Panc1 (cell line): Measurements from ENCODE around the gene C16orf90. TPM values are rescaled to one million over a fixed set of nuclear protein-coding genes. Genes with fewer than 3 reads are reported as not detected.

Experiments used
- ATAC-seq: fragments of 200-7000 bp; cut with Tn5 transposase; 2 replicates; pipeline ENCODE4 v1.9.1; 2020; ENCODE audit warnings: mild to moderate bottlenecking, moderate library complexity
- BruUV-seq: library from RNA; stranded (reverse); fragments of 400-500 nt; replicated peaks from 2 replicates; lab custom pipeline; 2021; lab: Mats Ljungman, UMichigan
- CTCF ChIA-PET: fragments of 300-600 bp; sonication (Branson Sonifier 250); formaldehyde crosslinking; loops from one replicate; lab custom pipeline; 2022; ENCODE audit warnings: antibody characterized with exemption; lab: Charles Lee
- POLR2A ChIA-PET: fragments of 300-600 bp; sonication (Branson Sonifier 250); formaldehyde crosslinking; loops from one replicate; lab custom pipeline; 2022; ENCODE audit warnings: antibody characterized with exemption; lab: Charles Lee
- DNase-seq: peaks from one replicate; pipeline ENCODE4 v3.0.0-alpha.2; 2010; ENCODE audit warnings: low read depth, low spot score
- H3K27ac ChIP-seq: 2 replicates; pipeline ENCODE4 v1.5.1; 2011; ENCODE audit warnings: mild to moderate bottlenecking, low read length, inconsistent platforms
- H3K27me3 ChIP-seq: fragments of 200-500 bp; sonication (Bioruptor generic); 2 replicates; pipeline ENCODE4 v1.6.0; 2014; ENCODE audit warnings: low read length, inconsistent platforms; ENCODE audit not compliant: control insufficient read depth, insufficient read depth
- H3K36me3 ChIP-seq: fragments of 200-500 bp; sonication (Bioruptor generic); 2 replicates; pipeline ENCODE4 v1.5.1; 2014; ENCODE audit warnings: inconsistent platforms, mild to moderate bottlenecking, low read length, moderate library complexity; ENCODE audit not compliant: control insufficient read depth, insufficient read depth
- H3K4me1 ChIP-seq: 2 replicates; pipeline ENCODE4 v1.5.1; 2011; ENCODE audit warnings: inconsistent platforms, mild to moderate bottlenecking, low read length, moderate library complexity; ENCODE audit not compliant: control insufficient read depth, insufficient read depth
- H3K4me3 ChIP-seq, 2 experiments: 2 replicates each; pipeline ENCODE4 v1.5.1; 2011 to 2012; ENCODE audit warnings: low read depth in 2 of 2, low read length in 2 of 2, mild to moderate bottlenecking in 2 of 2, inconsistent platforms in 1 of 2, moderate library complexity in 1 of 2
- H3K9me3 ChIP-seq: fragments of 200-500 bp; sonication (Bioruptor generic); 2 replicates; pipeline ENCODE4 v1.5.1; 2014; ENCODE audit warnings: low read depth, mild to moderate bottlenecking, inconsistent platforms, low read length, moderate library complexity; ENCODE audit not compliant: control insufficient read depth, insufficient read depth
- POLR2AphosphoS5 ChIP-seq: IDR thresholded peaks from 2 replicates; pipeline ENCODE4 v1.6.1; 2012; ENCODE audit warnings: mild to moderate bottlenecking, low read depth, low read length, moderate library complexity
- SIN3A ChIP-seq: IDR thresholded peaks from 2 replicates; pipeline ENCODE4 v1.6.1; 2012; ENCODE audit warnings: low read depth, mild to moderate bottlenecking, low read length, moderate library complexity, borderline replicate concordance; ENCODE audit not compliant: insufficient read depth
- TCF7L2 ChIP-seq: IDR thresholded peaks from 2 replicates; pipeline ENCODE4 v1.6.1; 2011; ENCODE audit warnings: mild to moderate bottlenecking, low read depth, low read length, inconsistent platforms
- in situ Hi-C: cut with HindIII; loops from 2 replicates; pipeline ENCODE4 v1.10.0; 2016; ENCODE audit warnings: low sequenced_read_pairs, low pct_unique_long_range_greater_than_20kb
- intact Hi-C: fragments of 100-400 bp; cut with micrococcal nuclease; formaldehyde crosslinking; loops from one replicate; pipeline ENCODE4 v1.10.0; 2022; ENCODE audit not compliant: unreplicated experiment
- total RNA-seq: library from RNA; stranded (reverse); gene quantifications from one replicate; pipeline ENCODE4 v1.2.1, GENCODE V29; 2021; ENCODE audit not compliant: unreplicated experiment
- TF ChIP-seq, protein P1 (sequence below), 2 experiments: IDR thresholded peaks; 2 replicates each; pipeline ENCODE4 v1.6.1; 2011 to 2012; ENCODE audit warnings: low read depth in 2 of 2, control low read depth in 1 of 2, low read length in 1 of 2, mild to moderate bottlenecking in 1 of 2, moderate library complexity in 1 of 2; ENCODE audit not compliant: insufficient read depth in 1 of 2
- TF ChIP-seq, protein P2 (sequence below): fragments of 450-650 bp; IDR thresholded peaks from 2 replicates; pipeline ENCODE4 v1.5.1; 2017; ENCODE audit warnings: mild to moderate bottlenecking

Gene C16orf90
- total RNA-seq, 1 experiment from 2014 or later, result not detected

DNA sequence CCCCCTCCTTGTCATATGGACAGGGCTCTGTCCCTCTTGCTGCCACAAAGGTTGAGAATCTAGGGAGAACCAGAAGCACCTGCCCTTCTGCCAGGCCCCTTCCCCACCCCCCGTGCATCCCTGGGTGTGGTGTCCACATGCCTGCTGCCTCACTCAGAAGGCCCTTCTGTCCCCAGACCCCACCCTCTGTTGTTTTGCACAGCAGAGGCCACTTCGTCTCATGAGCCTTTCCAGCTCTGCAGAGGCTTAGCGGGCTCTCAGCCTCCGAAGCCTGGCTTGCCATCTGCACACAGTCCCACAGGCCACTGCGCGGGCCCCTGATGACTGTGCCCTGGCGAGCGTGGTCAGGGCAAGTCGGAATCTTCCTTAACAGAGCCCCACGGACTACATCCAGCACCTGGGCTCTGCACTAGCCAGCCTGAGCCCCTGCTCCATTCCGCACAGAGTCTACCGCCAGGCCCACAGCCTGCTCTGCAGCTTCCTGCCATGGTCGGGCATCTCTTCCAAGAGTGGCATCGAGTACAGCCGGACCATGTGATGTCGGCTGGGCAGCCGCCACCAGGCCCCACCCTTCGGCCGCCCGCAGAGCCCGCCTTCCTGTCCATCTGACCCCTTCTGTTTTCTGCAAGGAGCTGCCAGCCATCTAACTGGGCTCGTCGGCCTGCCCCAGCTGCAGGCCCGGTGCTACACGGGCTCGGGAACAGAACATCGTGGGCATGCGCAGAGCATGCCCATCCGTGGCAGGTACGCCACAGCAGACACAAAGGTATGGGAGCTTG lies 10.8 kb downstream of the C16orf90 start:
- in situ Hi-C loops (no loop called here), intact Hi-C loops (no loop called here)
- H3K27me3 ChIP-seq, result no peaks in the 10 kb centered on the region
- H3K27ac ChIP-seq, result no peak overlapping the region
- no peaks in the 10 kb centered on the region for H3K4me1 ChIP-seq
- DNase-seq (no peak), ATAC-seq (no peak)
- CTCF ChIA-PET, result no interaction called here
- no TSS peak for BruUV-seq
- POLR2A ChIA-PET, result no interaction called here
- no peak overlapping the region for H3K4me3 ChIP-seq
- TF ChIP-seq, protein P1, sequence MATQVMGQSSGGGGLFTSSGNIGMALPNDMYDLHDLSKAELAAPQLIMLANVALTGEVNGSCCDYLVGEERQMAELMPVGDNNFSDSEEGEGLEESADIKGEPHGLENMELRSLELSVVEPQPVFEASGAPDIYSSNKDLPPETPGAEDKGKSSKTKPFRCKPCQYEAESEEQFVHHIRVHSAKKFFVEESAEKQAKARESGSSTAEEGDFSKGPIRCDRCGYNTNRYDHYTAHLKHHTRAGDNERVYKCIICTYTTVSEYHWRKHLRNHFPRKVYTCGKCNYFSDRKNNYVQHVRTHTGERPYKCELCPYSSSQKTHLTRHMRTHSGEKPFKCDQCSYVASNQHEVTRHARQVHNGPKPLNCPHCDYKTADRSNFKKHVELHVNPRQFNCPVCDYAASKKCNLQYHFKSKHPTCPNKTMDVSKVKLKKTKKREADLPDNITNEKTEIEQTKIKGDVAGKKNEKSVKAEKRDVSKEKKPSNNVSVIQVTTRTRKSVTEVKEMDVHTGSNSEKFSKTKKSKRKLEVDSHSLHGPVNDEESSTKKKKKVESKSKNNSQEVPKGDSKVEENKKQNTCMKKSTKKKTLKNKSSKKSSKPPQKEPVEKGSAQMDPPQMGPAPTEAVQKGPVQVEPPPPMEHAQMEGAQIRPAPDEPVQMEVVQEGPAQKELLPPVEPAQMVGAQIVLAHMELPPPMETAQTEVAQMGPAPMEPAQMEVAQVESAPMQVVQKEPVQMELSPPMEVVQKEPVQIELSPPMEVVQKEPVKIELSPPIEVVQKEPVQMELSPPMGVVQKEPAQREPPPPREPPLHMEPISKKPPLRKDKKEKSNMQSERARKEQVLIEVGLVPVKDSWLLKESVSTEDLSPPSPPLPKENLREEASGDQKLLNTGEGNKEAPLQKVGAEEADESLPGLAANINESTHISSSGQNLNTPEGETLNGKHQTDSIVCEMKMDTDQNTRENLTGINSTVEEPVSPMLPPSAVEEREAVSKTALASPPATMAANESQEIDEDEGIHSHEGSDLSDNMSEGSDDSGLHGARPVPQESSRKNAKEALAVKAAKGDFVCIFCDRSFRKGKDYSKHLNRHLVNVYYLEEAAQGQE (IDR thresholded peaks at IDR 0.05; ENCODE audit: insufficient read depth in 1 of 2, low read depth in 2 of 2, low read length in 1 of 2), result no peak
- TF ChIP-seq POLR2AphosphoS5, result no peak
- TF ChIP-seq SIN3A, result no peak
- TF ChIP-seq TCF7L2, result no peak
- TF ChIP-seq, protein P2, sequence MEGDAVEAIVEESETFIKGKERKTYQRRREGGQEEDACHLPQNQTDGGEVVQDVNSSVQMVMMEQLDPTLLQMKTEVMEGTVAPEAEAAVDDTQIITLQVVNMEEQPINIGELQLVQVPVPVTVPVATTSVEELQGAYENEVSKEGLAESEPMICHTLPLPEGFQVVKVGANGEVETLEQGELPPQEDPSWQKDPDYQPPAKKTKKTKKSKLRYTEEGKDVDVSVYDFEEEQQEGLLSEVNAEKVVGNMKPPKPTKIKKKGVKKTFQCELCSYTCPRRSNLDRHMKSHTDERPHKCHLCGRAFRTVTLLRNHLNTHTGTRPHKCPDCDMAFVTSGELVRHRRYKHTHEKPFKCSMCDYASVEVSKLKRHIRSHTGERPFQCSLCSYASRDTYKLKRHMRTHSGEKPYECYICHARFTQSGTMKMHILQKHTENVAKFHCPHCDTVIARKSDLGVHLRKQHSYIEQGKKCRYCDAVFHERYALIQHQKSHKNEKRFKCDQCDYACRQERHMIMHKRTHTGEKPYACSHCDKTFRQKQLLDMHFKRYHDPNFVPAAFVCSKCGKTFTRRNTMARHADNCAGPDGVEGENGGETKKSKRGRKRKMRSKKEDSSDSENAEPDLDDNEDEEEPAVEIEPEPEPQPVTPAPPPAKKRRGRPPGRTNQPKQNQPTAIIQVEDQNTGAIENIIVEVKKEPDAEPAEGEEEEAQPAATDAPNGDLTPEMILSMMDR, result no peak
- peaks cover 8% of the 10 kb centered on the region; the same call in 1 of the 2 replicates for H3K36me3 ChIP-seq
- no peaks in the 10 kb centered on the region for H3K9me3 ChIP-seq

DNA sequence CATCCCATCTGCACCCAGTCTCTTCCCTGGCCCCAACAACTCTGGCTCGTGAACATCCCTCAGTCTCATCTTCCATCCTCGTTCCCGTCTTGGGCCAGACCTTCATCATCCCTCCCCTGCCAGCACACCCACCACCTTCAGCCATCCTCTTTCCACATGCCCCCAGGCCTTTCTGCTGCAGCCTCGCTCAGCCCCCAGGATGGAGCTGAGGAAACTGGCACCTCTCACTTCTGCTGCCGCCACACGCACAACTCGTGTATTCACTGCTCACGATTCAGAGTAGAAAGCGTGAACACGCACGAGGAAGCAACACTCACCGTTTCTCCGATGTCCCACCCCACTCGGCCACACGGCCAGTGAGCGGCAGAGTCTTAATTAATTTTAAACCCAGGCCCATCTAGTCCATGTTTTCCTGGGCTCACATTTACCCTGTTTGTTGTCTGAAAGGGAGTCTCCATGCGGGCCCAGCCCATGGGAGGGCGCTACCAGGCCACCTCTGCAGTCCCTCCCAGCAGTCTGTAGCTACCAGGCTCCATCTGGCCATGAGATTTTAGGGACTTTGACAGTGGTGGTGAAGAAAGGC lies 12.5 kb downstream of the C16orf90 start:
- no TSS peak for BruUV-seq
- peaks cover 8% of the 10 kb centered on the region; the same call in 1 of the 2 replicates for H3K36me3 ChIP-seq

More for the DNA sequence above, 12.5 kb downstream of the C16orf90 start:
- DNase-seq (no peak), ATAC-seq (no peak)
- in situ Hi-C loops (no loop called here), intact Hi-C loops (no loop called here)
- H3K9me3 ChIP-seq, result no peaks in the 10 kb centered on the region
- H3K4me3 ChIP-seq, result no peak overlapping the region
- TF ChIP-seq SIN3A (no peak), TCF7L2 (no peak), POLR2AphosphoS5 (no peak)
- TF ChIP-seq, protein P2, result no peak
- TF ChIP-seq, protein P1 (IDR thresholded peaks at IDR 0.05; ENCODE audit: insufficient read depth in 1 of 2, low read depth in 2 of 2, low read length in 1 of 2), result no peak
- ChIA-PET CTCF (no interaction called here), POLR2A (no interaction called here)
- H3K27me3 ChIP-seq, result no peaks in the 10 kb centered on the region
- H3K4me1 ChIP-seq, result no peaks in the 10 kb centered on the region
- no peak overlapping the region for H3K27ac ChIP-seq
